GM19395 (cell line): ENCODE data around the gene OPCML.

Experiments used
- ATAC-seq: cut with Tn5 transposase; IDR thresholded peaks from one replicate; pipeline ENCODE4 v1.9.1; 2021; ENCODE audit warnings: mild to moderate bottlenecking, moderate library complexity; ENCODE audit not compliant: unreplicated experiment

OPCML gene

DNA sequence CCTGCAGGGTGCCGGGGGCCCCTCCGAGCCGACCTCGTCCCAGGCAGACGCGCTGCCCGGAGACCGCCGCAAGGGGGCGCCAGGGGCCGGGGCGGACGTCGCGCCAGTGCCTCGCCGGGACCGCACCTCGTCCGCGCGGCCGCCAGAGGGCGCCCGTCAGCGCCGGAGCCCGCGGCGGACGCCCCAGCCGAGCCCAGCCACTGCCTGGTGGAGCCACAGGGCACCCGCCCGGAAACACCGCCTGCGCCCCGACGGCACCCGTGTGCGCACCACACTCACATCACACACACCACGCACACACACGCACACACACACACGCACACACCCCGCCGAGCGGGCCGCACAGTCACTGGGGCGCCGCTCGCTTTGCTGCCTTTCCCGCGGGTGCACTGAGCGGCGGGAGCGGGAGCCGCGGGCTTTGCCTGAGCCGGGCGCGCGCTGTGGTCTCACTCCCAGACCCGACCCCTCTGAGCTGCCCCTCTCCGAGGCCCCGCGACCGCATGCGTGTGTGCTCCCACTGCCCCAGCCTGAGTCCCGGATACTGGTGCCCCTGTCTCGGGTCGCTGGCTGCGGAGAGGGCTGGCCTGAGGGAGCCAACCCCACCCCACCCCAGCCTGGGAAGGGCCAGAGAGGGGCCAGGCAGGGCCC lies 449.3 kb downstream of the OPCML start:
- ATAC-seq: peak; percentile 89

DNA sequence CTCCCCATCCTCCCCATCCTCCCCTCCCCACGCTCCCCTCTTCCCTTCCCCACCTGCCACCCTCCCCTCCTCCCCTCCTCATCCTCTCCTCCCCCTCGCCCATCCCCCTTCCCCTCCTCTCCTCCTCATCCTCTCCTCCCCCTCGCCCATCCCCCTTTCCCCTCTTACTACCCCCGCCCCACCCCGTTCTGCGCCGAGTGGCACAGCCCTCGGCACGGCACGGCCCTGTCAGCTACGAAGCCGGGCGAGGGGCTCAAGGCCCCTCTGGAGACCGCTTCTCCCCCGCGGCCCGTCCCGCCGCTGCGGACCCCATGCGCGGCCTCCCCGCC lies 449.9 kb downstream of the OPCML start:
- ATAC-seq: peak; percentile 7

DNA sequence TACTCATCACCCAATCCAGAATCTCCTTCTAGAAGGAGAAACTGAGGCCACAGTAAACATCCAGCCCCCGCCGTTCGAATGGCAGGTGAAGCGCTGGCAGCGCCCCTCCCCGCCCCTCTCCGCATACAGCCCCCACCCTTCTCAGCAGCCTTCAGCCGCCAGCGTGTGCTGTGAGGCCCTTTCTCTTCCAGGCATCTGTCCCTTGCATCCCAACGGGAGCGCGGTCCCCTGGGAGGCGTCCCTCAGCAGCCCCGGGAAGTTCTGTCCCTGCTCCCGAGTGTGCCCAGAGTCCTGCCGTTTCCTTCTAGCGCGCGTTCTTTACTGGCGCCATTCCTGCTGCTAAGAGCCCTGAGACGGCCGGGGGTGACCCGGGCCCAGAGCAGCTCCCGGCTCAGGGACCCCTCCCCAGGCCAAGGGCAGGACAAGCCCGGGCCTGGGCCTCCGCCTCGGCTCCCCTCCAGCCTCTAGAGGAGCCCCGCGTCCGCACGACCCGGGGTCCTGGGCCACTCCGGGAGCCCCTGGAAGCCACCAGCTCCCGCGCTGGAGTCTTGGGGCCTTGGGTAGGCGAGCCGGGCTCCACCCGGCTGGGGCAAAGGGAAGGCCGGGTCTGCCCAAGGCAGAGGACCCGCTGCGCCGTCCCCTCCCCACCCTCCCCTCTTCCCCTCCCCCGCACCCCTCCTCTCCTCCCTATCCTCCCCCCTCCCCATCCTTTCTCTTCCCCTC lies 450.4 kb downstream of the OPCML start:
- no peak for ATAC-seq

DNA sequence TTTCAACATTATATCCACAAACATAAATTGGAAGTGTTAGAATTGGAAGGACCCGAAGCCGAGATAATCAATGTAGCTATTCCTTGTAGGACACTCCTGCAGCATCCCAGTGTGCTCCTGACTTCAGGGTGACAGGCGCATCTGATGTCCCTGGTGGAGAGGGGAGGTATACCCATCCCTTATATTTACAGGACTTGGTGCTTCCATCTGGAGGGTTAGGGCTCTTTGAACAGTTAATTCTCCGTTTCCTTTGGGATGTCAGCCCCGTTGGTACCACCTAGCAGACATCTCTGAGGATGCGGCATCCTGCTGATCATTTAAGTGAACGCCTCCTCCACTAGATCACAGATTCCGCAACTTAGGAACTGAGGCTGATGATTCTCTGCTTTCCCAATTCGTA lies 451.3 kb downstream of the OPCML start:
- ATAC-seq: no peak

DNA sequence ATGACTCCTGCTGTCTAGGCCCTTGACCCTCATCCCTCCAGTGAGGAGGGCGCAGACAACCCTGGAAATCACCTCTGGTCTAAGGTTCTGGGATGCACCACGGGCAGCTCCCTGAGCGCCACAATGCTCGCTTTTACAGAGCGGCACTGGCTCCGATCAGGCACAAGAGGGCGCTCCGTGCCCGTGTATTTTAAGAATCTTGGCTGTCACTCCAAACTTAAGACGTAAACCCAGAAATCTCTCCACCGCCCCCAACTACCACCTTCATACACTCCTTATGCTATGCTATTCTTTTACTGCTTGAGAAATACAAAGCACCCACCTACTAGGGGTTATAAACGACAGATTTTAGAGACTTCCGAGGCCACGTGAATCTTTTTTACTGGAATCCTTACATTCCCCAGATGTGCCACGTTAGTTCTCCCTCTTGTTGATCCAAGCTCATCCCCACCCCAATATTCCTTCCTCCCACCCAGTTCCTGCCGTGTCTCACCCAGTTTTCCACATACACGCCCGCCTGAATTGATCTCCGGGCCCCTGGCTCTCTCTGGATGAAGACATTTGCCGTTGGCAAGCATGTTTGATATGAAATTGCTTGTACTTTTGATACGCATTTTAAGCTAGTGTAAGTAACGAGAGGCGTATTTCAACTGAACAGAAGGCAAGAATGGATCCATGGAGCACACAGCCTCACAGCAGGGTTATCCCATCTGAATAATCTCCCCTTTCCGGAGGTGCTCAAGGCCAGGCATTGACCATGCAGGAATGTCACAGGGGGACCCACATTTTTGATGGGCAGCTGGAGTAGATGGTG lies 453.5 kb downstream of the OPCML start:
- ATAC-seq: no peak

DNA sequence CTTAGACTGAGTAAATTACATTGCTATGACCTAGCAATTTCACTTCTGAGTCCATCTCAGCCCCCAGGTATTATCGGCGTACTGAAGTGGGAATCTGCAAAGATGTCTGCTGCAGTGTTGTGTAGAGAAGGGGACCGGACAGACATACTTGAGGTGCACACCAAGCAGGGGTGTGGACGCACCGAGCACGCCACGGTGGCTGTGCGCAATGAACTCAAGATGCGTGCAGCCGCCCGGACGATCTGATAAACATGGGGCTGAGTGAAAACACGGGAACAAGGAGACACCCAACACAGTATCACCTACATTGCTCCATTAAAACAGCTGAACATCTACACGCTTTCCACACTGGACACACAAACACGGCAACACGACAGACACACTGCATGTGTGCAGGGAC lies 454.3 kb downstream of the OPCML start:
- no peak for ATAC-seq

DNA sequence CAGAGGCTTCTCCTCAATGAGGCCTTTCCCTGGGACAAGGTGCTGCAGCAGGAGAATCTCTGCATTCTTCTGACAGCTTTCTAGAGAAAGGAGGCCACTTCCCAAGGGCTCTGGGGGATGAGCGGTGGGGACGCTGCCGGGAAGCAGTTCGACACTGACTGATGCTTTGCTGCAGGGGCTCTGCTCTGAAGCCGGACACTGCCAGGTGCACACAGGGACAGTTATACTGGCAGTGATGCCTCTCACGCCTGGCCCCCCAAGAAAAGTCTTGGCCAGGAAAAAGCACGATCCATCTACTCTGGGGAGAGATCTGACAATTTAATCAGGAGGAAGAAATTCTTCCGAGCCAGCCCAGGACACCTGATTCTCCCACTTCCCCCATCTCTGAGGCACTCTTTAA lies 456.9 kb downstream of the OPCML start:
- no peak for ATAC-seq

DNA sequence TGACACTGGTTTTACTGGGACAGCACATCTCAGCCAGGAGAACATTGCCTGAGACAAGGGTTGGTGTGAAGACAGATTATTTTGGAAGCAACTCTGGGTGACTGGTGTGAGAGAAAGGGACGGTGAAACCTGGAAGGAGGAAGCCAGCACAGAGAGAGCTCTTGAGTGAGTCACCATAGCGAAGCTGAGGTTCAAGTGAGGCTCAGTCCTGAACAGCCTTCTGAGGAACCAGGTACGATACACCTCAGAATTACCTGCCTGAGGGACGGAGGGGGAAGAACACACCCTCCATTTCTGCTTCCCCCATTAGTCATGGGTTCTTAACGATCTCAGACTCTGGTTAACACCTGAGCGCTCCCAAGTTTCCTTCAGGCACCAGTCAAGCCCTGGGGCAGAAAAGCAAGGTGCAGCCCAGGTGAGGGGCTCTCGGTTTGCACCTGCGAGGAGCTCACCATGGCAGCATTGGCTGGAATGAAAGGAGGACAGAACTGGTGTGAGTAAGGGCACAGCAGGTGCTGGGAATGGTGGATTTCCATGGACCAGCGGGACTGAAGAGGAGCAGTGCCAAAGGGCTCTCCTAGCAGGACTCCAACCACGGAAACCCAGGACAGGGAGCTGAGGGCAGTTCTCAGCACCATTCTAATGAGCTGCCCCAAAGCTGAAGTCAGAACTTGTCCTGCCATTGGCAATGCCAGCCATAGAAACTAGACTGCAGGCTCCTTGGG lies 459.3 kb downstream of the OPCML start:
- ATAC-seq: no peak

DNA sequence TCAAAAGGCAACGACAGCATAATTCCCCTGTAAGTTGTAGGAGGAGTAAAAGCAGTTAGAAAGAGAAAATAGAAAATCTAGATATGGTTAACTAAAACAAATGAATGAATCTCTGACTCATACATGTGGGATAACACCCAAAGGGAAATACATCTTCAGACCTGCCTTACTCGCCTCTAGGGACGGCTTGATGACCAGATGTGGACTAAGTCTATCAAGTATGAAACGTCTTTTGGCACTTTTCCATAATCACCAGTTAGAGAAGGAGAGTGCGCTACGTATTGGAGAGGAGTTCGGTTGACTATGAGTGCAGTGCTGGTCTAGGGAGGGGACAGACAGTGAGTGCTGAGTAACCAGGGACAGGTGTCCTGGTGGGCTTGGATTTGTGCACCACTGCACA lies 459.9 kb downstream of the OPCML start:
- no peak for ATAC-seq

DNA sequence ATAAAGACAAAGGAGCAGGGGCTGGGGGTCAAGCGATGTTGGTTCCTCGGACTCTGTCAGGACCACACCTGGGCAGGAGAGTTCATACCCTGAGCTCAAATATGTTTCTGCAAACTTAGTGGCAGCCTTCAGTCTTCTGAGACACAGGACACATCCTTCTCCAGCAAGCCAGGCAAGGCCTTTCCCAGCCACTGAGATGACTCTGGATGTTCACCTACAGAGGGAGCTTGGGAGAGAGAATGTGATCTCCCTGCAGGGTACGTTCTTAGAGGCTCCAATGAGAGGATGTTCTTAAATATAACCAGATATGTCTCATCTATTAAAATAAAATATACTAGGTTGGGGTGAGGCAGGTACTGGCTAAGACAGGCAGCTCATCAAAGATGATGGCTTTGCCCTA lies 461.5 kb downstream of the OPCML start:
- ATAC-seq: no peak

DNA sequence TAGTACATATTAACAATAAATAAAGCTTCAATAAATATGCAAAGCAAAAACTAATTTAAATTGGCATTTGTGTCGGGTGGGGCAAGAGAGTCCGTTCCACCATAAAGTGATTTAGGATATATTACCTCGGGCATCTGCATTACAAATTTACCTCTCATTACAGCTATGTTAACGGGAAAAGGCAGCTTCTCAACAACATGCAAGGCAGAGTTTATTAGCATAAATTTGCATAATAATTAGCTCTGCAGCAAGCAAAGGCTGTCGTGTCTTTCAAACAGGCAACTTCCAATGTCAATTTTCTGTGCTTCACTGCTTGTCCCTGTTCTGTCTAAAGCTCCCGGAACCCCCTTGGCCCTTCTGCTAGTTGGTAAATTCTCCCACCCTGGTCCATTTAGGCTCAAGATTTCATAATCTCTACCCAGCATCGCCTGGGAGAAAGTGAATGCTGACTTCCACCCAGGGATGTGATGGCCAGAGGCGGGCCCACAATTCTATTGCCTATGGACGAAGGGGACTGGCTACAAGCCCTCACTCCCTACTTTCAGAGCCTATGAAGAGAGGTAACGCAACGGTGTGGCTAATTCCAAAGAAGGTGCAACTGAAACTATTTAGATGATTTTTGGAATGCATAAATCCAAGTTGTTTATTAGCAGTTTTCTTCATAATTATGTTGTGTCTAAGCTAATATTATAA lies 462.1 kb downstream of the OPCML start:
- no peak for ATAC-seq

DNA sequence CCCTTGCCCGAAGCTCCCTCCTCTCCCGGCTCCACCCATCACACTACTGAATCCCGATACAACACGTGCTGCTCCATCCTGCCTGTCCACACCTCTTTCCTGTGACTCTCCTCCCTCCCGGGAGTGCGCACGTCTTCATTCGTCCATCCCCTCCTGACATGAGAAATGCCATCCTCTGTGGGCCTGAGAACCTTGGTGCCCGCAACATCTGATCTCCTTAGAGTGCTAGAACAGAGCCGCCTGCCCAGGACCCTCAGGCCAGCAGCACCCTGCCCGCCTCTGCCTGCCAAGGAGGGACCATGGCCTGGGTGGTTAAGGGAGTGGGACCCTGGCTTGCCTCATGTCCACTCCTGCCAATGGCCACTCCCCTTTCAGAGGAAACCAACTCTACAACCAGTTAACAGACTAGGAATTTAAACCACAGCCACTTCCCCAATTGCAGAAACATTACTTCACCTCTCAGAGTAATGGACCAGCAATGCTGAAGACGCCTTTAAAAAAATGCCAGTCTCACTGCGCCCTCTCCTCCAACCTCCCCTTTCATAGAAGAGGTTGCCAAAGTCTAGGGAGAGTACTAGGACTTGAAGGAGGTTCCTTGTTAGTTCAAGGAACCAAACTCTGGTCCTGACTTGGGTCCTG lies 466.3 kb downstream of the OPCML start:
- ATAC-seq: no peak

DNA sequence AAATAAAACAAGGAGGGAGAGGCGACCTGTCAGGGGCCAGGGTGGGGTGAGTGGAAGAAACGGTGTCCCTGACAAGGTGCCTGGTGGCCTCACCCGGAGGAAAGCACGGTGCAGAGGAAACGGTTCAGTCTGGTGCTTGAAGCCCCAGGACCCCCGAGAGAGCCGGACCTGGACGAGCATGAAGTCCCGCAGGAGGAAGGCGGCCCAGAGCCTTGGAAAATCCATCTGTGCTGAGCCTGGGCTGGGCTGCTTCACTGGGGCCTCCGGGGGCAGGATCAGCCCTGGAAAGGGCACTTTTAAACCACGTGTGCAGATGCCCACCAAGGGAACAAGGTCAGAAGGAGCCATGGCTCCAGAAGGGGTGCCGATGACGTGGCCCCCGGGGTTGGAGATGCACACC lies 467.3 kb downstream of the OPCML start:
- ATAC-seq: no peak

DNA sequence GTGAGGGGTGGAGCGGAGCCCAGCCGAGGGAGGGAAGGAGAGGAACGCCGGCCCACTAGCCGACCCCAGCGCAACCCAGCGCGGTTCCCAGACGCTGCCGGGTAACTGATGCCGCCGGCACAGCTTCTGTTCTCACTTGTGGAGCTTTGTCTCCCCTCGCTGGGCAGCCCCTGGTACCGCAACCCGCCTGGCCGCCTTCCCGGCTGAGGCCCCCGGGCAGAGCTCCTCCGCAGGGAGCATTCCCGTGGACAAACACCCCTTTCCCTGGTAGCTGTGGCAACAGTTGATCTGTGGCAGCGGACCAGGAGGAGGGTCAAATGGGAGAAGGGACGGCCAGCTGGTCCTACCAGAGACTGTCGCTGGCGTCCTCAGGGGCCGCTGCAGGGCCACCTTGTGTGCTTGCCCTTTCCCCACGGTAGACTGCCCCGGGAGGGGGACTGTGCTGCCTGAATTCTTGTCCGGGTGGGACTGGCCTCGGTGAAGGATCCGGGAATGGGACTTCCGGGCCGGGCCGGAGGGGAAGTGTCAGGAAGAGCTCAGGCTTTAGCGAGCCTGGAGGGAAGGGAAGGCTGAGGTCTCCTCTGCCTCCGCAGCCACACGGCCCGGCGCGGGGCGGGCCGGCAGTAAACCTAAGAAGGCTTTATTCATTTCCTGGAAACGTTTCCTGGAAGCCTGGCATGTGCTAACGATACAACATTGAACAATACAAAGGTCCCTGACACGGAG lies 468.0 kb downstream of the OPCML start:
- peak; percentile 57 for ATAC-seq

DNA sequence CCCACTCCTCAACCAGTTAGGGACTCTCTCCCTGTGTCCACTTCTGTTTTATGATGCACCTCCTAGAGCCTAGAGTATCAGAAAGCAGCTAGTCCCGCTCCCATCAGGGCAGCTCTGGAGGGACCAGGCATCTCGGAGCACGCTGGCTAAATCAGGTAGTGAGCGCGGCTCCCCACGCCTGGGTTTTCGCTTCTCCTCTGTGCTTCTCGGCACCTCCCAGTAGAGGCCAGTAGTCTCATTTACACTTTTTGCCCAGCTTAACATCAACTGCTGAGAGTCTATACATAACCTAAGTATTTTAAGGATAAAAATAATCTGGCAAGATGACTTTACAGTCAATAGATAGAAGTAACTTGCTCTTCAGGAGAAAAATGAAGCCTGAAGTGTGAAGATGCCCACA lies 473.8 kb downstream of the OPCML start:
- no peak for ATAC-seq

DNA sequence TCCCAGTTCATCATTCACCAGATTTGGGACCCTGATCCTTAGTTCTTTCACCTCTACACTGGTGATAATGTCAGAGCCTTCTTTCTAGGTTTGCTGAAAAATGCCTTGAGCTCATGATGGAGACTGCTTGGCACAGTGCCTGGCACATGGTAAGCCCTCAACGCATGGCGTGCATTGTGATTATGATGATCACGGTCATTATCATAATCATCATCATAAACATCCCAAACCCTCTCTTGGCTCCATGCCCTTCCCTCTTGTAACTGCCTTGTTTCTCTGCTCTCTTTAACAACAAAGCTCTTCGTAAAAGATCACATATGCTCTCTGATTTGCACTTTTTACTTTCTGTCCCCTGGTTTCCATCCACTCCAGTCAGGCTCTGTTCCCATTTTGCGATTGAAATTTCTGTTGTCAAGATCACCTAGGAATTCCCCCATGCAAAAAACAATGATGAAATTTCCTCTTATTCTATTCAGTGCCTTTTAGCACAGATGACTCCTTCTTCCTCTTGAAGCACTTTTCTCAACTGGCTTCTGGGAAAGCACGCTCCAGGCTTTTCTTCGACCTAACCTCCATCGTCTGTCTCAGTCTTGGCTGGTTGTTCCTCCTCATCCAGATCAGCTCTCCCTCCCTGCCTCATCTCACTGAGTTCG lies 479.1 kb downstream of the OPCML start:
- no peak for ATAC-seq

DNA sequence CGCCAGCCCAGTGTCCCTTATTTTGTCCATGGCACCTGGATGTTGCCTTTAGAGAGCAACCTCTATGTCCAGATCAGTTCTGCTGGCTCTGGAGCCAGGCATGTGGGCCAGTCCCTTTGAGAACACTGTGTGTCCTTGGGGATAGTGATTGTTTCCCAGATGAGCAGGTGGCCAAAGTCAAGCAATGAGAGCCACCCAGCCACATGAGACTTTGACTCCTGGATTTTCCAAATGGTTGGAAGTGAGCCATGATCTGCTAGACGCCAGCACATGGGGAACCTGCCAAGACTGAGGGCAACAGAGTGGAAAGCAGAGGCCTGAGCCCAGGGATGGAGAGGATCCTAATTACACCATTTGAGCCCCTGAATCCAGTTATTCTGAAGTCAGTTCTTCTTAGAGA lies 479.8 kb downstream of the OPCML start:
- ATAC-seq: no peak

DNA sequence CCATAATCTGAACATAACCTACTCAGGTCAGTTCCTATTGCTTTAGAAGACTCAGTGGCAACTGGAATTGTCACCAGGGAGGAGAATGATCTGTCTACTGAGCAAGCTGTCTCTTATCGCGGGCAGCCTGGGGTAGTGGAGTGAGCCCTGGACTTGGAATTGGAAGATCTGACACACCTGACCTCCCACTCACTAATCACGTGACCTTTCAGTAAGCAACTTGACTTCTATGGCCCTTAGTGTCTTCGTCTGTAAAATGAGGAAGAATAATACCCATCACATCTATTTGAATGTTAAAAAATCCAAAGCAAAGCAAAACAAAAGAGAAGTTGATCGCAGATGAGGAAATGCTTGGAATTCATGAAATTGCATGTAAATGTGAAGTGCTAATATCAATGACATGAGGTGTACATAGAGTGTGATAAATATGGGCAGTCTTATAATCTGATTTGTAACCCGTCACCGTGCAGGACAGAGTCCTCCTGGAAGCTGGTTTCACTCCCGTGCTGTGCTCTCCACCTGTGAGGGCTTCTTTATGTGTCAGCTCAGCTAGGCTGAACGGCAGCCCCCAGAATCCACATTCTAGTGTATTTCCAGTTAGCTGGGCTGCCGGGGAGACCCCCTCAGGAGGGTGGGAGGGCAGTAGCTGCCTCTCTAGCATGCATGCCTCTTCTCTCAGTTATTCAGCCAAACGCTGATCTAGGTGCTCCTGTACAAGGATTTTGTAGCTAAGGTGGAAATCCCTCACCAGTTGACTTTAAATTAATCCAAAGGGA lies 482.9 kb downstream of the OPCML start:
- ATAC-seq: no peak
